HPDE6-E6E7 (cell line): ENCODE measurements around the gene PCSK5.
"Not testable (repeated sequence)": the region's sequence is repeated elsewhere in the genome, so short reads cannot be mapped to it uniquely, and the experiment has no call there.

ENCODE experiments used
- DNase-seq: peaks from one replicate; pipeline ENCODE4 v3.0.0; 2011; ENCODE audit warnings: missing footprints; ENCODE audit errors: extremely low spot score

The PCSK5 gene

GRCh38 chr9:76311537-76311936, 421.1 kb downstream of the PCSK5 start:
- no peak for DNase-seq

DNA sequence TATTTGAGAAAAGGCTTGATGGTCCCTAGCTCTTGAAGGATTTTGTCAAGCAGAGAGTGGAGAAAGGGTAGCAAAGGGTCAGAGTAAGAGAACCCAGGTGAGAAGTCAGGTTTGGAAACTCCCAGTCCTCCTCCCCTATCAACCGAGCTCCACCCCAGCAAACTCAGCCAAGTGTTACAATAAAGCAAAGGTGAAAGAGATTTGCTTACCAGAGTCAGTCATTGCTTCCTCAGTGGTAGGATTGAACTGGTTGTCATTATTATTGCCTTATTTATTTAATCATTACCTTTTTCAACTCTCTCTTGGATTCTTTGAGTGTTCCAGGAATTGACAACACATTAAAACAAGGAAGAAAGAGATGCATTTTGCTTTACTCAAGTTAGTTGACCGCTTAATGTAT, 423.3 kb downstream of the PCSK5 start:
- DNase-seq, result no peak

- DNase-seq, result no peak
These were observed 423.8 kb downstream of the PCSK5 start for GRCh38 chr9:76314321-76314720.

- DNase-seq, result no peak
These were observed 425.6 kb downstream of the PCSK5 start for GRCh38 chr9:76316069-76316468.

- not testable (repeated sequence) for DNase-seq
These were observed 429.0 kb downstream of the PCSK5 start for GRCh38 chr9:76319466-76319865.

DNA sequence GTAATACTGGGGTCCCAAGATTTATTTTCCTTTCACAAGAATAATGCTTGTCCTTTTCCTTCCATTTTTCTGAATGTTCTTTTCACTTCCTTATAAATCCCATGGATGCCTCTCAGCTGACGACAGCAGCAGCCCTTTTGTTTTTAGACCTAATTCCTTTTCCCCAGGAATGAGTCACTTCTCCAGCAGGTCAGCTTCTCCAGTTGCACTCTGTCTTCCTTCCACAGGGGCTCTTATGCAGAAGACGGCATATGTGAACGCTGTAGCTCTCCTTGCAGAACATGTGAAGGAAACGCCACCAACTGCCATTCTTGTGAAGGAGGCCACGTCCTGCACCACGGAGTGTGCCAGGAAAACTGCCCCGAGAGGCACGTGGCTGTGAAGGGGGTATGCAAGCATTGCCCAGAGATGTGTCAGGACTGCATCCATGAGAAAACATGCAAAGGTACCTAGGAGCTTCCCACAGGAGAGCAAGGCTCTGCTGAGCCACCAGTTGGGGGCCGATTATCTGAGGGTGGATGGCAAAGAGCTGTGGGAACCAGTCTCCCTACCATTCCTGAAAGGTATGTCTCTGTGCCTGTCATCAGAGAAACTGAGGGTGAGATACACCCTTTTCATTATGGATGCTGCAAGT, 430.8 kb downstream of the PCSK5 start:
- peak; percentile 84 for DNase-seq

GRCh38 chr9:76322810-76323209, 432.3 kb downstream of the PCSK5 start:
- no peak for DNase-seq

GRCh38 chr9:76323490-76323889, 433.0 kb downstream of the PCSK5 start:
- peak; percentile 40 for DNase-seq

GRCh38 chr9:76324030-76324429, 433.6 kb downstream of the PCSK5 start:
- DNase-seq, result not testable (repeated sequence)

- no peak for DNase-seq
These were observed 439.6 kb downstream of the PCSK5 start for GRCh38 chr9:76330034-76330433.

DNA sequence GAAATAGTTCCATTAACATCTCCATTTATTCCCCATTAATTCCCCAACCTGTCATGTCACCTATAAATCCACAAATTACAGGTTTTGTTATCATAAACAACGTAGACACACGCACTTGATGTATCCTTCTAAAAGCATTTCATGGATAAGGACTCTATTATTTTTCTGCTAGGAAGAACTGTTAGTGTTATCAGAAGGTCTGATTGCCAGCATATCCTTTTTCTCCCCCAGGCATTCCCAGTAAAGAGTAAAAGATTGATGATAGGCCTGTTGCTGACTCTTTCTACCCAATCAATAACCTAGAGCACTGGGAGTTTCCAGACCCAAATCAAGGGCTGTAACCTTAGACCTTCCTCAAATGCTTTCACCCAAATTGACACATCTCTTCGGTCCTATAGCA, 442.9 kb downstream of the PCSK5 start:
- no peak for DNase-seq

GRCh38 chr9:76333964-76334363, 443.5 kb downstream of the PCSK5 start:
- no peak for DNase-seq

DNA sequence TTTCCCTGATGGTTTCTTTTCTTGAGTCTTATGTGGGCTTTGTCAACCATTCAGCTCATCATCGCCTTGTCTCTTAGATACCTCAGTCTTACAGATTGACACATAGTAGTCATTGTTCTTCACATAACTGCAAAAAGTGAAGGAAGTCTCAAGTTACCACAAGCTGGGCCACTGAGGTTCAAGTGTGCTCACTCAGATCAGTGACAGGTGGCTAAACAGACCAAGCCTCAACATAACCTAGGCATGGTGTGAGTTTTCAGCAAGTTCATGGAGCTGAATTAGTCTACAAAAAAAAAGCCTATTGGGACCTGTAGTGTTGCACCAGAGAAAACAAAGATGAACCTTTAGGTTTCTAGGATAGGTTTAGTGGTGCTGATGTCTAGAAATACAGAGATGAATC, 445.6 kb downstream of the PCSK5 start:
- no peak for DNase-seq

GRCh38 chr9:76338418-76338817, 447.9 kb downstream of the PCSK5 start:
- DNase-seq, result no peak

DNA sequence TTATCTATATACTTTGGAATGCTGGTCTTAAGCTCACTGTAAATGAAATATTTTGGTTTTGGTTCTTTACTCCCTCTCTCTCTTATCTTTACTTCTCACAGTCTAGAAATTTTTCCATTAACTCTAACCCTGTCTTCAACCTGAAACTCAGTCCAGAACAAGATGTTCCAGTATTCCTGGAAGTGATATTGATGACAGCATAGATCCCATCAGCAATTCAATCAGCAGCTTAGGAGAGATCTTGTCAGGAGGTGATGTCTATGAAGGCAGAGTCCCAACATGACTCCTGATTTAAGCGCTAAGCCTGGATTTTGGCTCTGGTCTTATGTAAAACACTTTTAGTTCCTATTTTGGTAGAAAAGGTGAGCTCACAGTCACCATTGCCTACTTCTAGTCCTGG, 451.1 kb downstream of the PCSK5 start:
- no peak for DNase-seq

DNA sequence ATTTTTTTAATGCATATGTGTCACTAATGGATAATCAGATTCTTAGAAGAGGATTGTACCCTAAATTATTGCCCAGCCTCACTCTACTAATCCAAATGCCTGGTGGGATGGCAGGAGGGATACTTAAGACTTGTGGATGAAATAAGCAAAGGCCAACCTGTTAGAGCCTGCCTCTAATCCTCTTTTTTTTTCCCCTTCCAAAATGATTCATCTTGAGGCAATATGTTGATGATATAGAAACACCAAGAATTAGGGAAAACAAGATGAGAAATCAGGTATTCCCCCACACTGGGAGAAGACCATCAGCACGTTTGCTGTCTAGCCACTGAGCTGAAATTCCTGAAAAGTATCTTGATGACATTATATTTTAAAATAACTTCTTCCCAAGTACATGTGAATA, 451.7 kb downstream of the PCSK5 start:
- no peak for DNase-seq

DNA sequence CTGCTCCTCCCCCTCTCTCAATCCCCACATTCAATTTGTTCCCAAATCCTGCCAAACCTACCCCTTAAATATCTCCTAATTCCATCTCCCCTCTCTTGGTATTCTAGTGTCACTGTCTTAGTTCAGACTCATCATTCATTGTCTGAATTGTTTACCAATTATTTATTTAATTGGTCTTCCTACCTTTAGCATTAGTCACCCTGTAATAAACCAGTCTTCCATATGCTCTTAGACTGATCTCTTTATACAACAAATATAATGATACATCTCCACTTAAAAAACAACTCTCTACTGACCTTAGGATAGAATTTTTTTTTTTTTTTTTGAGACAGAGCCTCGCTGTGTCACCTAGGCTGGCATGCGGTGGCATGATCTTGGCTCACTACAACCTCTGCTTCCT, 452.4 kb downstream of the PCSK5 start:
- no peak for DNase-seq

GRCh38 chr9:76349865-76350264, 459.4 kb downstream of the PCSK5 start:
- DNase-seq, result no peak

DNA sequence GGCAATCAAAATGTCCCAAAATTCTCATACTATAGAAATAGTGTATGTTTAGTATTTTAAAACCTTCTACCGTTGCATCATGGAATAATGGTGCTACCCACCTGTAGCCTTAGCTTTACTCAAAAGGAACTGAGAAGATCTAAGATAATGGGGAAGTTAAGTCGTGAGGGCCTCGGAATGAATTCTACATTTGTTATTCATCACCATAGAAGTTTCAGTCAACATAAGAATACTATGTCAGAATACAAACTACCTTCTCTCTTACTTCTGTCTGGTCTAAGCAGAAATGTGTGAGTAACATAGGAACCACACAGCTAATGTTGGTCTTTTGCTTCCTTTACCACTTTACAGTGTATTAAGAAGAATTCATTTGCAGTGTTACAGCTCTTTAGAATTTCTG, 460.5 kb downstream of the PCSK5 start:
- DNase-seq, result no peak

- no peak for DNase-seq
These were observed 461.6 kb downstream of the PCSK5 start for GRCh38 chr9:76352026-76352620.

DNA sequence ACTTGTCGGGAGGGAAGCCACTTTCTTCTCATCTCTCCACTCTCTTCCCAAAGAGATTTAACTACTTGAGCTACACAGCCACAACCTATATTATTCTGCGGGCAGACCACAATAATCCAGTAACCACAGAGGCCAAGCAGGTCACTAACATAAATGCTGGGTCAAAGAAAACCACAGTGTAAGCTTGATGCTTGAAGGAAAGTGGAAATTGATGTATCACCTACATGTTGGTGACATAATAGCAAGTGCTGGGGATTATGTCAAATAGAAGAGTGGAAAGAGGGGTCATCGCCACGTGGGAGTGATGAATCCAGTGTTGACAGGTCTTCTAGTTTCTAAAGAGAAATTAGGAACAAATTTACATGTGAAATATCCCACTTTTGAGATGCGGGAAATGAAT, 462.8 kb downstream of the PCSK5 start:
- no peak for DNase-seq

GRCh38 chr9:76354221-76354620, 463.7 kb downstream of the PCSK5 start:
- no peak for DNase-seq

- DNase-seq, result no peak
These were observed 465.4 kb downstream of the PCSK5 start for GRCh38 chr9:76355886-76356285.

DNA sequence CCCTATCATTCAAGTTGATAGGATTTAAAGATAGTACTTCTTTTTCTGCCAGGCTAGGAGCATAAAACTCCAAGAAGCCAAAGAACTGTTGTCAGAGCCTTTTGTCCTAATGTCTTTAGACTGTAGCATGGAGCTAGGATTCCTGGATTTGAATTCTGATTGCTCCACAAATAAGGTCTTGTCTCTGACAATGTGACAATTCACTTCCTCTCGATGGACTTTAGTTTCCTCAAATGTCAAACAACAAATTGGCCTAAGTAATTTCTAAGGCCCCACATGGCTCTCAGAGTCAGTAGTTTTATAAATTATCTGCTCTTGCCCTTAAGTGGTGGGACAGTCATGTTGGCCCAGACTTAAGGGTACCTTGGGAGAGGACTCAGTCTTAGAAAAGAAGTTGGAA, 467.1 kb downstream of the PCSK5 start:
- no peak for DNase-seq
